Measurements from ENCODE around the gene NDE1.
"Not testable (repeated sequence)": the region's sequence is repeated elsewhere in the genome, so short reads cannot be mapped to it uniquely, and the experiment has no call there.

Gene NDE1

GRCh38 chr16:15648135-15648730 lies 1.8 kb upstream of the NDE1 start:
- no peak for DNase-seq (ENCODE audit: extremely low spot score, insufficient read length, low read depth)
- no peak for FAIRE-seq

DNA sequence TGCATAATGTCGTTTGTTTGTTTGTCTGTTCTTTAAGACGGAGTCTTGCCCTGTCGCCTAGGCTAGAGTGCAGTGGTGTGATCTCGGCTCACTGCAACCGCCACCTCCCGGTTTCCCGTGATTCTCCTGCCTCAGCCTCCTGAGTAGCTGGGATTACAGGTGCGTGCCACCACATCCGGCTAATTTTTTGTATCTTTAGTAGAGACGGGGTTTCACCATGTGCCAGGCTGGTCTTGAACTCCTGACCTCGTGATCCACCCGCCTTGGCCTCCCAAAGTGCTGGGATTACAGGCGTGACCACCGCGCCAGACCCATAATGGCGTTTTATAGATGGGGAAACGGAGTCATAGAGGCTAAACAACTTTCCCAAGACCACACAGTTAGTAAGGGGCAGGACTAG lies 734 bp upstream of the NDE1 start:
- not testable (repeated sequence) for DNase-seq (ENCODE audit: extremely low spot score, insufficient read length, low read depth); FAIRE-seq

DNA sequence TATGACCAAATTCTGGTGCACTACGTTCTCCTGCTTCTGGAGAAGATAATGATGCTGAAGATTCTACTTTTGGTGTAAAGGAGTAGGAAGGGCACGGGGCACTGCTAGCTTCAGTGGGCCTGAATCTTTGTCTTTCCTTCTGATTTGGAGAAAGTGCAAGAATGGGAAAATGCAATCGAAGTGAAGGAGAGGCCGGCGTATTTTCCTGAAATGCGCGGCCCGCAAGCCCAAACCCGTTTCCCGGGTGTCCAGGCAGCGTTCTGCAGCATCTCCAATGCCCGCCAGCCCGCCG lies 372 bp upstream of the NDE1 start:
- DNase-seq (ENCODE audit: extremely low spot score, insufficient read length, low read depth) (no peak), FAIRE-seq (no peak)

GRCh38 chr16:15650698-15651171 lies 690 bp downstream of the NDE1 start:
- DNase-seq (ENCODE audit: extremely low spot score, insufficient read length, low read depth) (no peak), FAIRE-seq (peak; percentile 60)

DNA sequence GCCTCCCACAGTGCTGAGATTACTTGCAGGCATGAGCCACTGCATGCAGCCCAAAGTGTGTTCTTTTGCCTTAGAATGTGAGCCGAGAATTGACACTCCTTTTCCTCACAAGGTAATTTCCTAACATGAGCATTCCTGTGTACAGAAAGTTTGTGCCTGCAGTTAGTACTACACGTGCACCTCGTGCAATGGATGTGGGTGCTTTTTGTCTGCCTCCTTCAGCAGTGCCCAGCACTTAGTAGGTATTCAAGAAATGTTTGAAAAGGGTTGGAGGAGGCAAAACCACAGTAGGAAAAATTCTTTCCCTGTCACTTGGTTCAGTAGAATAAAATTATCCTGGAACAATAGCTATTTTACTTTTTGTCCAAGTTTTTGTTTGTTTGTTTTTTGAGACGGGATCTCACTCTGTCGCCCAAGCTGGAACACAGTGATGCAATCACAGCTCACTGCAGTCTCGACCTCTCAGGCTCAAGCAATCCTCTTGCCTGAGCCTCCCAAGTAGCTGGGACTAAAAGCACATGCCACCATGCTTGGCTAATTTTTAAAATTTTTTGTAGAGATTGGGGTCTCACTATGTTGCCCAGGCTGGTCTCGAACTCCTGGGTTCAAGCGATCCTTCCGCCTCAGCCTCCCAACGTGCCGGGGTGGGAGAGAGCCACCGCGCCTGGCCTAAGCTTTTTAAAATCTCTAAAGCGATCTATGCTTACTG lies 2.4 kb downstream of the NDE1 start:
- FAIRE-seq = no peak
- no peak for DNase-seq (ENCODE audit: extremely low spot score, insufficient read length, low read depth)

DNA sequence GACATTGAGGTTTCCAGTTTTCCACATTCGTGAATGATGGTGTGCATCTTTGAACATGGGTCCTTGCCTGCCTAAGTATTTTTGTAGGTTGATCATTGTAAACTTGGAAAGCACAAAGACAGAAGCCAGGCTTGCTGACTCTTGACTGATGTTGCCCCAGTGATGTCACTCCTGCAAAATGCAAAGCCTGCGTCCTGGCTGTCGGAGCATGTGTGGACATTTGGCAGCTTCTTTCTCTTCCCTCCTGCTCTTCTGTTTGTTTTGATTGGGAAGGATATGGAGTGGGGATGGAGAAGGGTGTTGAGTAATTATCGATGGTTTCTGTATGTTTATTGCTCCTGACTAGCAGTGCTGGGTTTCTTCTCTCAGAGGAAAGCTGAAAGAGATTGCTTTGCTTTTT lies 3.2 kb downstream of the NDE1 start:
- DNase-seq (ENCODE audit: extremely low spot score, insufficient read length, low read depth) = no peak
- FAIRE-seq = no peak

DNA sequence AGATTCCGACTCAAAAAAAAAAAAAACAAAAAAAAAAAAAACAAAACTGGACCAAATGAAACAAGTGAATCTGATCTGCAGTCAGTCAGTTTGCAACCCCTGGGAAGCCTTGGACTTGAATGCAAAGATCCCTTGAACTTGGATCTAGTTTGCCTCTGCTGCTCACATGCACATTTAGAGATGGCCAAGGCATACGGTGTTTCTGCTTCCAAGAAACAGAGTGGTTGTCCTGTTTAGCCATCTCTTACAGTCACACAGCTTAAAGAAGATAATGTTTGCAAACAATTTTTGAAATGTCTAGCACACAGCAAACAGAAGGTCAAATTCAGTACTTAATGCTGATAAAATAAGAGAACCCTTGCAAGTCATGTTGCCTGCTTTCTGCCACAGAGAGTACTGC lies 4.5 kb downstream of the NDE1 start:
- FAIRE-seq (no peak), DNase-seq (ENCODE audit: extremely low spot score, insufficient read length, low read depth) (no peak)

- not testable (repeated sequence) for DNase-seq (ENCODE audit: extremely low spot score, insufficient read length, low read depth)
Measured at GRCh38 chr16:15655561-15655960, 5.5 kb downstream of the NDE1 start.

DNA sequence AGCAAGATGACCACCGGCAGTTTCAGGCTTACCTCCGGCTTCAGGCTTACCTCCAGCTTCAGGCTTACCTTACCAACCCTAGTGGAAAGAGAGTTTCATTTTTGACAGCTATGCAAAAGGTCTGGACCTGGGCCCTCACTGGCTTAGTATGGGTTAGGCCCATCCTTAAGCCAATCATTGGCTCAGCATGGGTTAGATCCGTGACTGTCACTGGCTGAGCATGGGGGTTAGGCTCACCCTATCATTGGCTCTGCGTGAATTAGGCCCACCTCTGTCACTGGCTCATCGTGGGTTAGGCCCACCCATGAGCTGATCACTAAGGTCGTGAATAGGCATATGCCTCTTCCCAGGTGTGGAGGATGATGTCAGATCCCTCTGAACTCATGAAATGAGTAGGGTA lies 8.1 kb downstream of the NDE1 start:
- DNase-seq (ENCODE audit: extremely low spot score, insufficient read length, low read depth) (no peak), FAIRE-seq (no peak)

More at GRCh38 chr16:15655561-15655960, 5.5 kb downstream of the NDE1 start:
- not testable (repeated sequence) for FAIRE-seq

DNA sequence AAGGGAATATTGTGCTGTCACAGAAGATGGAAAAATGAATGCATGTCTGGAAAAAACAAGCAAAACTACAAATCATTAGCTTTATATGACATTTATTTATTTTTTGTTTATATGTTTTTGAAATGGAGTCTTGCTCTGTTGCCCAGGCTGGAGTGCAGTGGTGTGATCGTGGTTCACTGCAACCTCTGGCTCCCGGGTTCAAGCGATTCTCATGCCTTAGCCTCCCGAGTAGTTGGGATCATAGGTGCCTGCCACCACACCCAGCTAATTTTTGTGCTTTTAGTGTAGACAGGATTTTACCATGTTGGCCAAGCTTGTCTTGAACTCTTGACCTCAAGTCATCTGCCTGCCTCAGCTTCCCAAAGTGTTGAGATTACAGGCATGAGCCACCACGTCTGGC lies 8.5 kb downstream of the NDE1 start:
- no peak for DNase-seq (ENCODE audit: extremely low spot score, insufficient read length, low read depth)
- no peak for FAIRE-seq

- FAIRE-seq (no peak), DNase-seq (ENCODE audit: extremely low spot score, insufficient read length, low read depth) (no peak)
Measured at GRCh38 chr16:15660203-15660601, 10.2 kb downstream of the NDE1 start.

DNA sequence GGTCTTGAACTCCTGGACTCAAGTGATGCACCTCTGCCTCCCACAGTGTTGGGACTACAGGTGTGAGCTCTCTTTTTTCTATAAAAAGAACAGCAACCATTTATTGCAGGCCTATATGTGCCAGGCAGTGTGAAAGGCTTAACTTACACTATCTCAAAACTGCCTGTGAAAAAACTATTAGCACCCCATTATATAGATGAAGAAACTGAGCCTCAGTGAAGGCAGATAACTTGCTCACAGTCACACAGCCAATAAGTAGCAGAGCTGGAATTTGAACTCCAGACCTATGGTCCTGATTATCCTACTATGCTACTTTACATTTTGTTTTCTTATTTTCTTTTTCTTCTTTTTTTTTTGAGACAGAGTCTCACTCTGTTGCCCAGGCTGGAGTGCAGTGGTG lies 15.1 kb downstream of the NDE1 start:
- FAIRE-seq = no peak
- DNase-seq (ENCODE audit: extremely low spot score, insufficient read length, low read depth) = no peak

DNA sequence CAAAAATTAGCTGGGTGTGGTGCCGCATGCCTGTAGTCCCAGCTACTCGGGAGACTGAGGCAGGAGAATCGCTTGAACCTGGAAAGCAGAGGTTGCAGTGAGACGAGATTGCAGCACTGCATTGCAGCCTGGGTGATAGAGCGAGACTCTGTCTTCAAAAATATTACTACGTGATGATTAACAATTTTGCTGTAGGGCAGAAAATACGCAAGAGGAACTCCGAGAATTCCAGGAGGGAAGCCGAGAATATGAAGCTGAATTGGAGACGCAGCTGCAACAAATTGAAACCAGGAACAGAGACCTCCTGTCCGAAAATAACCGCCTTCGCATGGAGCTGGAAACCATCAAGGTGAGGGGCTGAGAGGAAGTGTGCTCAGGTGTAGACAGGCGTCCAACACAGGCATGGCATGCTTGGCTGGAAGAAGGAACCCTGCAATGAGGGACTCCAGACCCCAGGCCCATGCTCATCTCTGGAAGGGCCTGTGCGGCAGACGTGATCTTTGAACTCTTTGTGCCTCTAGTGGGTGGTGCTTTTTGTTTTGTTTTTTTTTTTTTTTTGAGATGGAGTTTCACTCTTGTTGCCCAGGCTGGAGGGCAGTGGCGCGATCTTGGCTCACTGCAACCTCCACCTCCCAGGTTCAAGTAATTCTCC lies 17.2 kb downstream of the NDE1 start:
- DNase-seq (ENCODE audit: extremely low spot score, insufficient read length, low read depth) = no peak
- FAIRE-seq = no peak

GRCh38 chr16:15671530-15672117 lies 21.6 kb downstream of the NDE1 start:
- FAIRE-seq (no peak), DNase-seq (ENCODE audit: extremely low spot score, insufficient read length, low read depth) (no peak)

- FAIRE-seq; DNase-seq (ENCODE audit: extremely low spot score, insufficient read length, low read depth): not testable (repeated sequence)
Measured at GRCh38 chr16:15672127-15672513, 22.1 kb downstream of the NDE1 start.

DNA sequence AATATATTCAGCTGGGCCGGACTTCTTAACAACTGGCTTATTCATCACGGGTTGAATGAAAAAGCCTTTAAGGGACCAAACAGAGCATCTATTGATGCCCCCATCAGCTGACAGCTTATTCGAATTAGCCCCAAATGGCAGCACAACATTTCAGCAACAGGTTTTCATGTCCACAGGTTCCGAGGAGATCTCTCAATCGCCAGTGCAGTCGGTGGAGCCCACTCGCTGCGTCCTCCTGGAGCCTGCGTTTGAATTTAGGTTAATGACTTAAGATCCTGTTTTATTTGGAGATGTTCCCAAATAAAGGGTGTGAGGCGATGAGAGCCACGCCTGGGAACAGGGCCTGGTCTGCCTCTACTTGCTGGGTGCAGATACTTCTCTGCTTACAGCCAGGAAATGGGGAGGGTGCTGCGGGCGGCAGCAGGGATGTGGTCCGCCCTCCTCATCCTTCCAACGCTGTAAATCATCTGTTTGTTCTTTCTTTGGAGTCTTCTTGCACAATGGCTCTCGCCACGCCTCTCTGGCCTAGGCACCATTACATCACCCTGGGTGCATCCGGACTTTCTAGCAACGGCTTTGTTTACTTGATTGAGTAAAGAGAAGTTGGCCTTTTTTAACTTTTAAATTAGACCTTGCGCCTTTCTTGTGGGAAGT lies 22.6 kb downstream of the NDE1 start:
- no peak for FAIRE-seq
- DNase-seq (ENCODE audit: extremely low spot score, insufficient read length, low read depth) = no peak

- DNase-seq (ENCODE audit: extremely low spot score, insufficient read length, low read depth) (no peak), FAIRE-seq (no peak)
Measured at GRCh38 chr16:15674571-15674970, 24.5 kb downstream of the NDE1 start.

DNA sequence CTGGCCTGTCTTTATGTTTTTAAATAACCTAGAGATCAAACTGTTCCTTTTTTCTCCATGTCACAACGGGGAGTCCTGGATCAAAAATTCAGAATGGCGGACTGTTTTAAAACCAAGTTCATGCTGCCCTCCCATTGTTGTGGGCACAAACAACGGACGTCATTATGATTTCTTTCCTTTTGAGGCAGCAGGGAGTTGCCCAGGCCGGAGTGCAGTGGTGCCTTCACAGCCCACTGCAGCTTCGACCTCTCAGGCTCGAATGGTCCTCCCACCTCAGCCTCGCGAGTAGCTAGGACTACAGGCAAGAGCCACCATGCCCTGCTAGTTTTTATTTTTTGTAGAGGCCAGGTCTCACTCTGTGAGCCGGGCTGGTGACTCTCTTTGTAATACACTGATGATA lies 26.5 kb downstream of the NDE1 start:
- DNase-seq (ENCODE audit: extremely low spot score, insufficient read length, low read depth) (no peak), FAIRE-seq (no peak)

DNA sequence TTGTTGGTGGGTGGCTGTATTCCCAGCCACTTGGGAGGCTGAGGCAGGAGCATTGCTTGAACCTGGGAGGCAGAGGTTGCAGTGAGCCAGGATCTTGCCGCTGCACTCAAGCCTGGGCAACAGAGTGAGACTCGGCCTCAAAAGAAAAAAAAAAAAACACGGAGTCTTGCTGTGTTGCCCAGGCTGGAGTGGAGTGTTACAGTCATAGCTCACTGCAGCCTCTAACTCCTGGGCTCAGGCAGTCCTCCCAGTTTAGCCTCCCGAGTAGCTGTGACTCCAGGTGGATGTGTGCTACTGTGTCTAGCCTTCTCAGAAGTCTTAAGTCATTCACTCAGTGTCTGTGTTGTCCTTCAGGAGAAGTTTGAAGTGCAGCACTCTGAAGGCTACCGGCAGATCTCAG lies 27.4 kb downstream of the NDE1 start:
- no peak for FAIRE-seq
- DNase-seq (ENCODE audit: extremely low spot score, insufficient read length, low read depth) = no peak

GRCh38 chr16:15682105-15682570 lies 32.1 kb downstream of the NDE1 start:
- FAIRE-seq (no peak), DNase-seq (ENCODE audit: extremely low spot score, insufficient read length, low read depth) (no peak)

DNA sequence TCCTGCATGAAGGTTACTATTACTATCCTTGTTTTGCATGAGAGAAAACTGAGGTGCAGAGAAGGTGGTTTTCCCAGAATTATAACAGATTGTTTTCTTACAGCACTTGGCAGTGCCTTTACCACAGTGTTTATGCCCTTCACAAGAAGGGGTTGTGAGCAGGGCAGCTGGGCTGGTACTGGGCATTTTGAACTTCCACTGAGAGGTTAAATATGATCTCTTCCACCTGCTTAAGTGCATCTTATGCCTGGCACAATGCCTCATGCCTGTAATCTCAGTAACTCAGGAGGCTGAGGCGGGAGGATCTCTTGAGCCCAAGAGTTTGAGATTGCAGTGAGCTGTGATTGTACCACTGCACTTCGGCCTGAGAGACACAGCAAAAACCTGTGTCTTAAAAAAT lies 36.2 kb downstream of the NDE1 start:
- FAIRE-seq (no peak), DNase-seq (ENCODE audit: extremely low spot score, insufficient read length, low read depth) (no peak)

All from GM18507 (cell line).